ENCODE measurements around the gene CRLF2. TPM values are rescaled to one million over a fixed set of nuclear protein-coding genes. Genes with fewer than 3 reads are reported as not detected.
"Not testable (repeated sequence)": the region's sequence is repeated elsewhere in the genome, so short reads cannot be mapped to it uniquely, and the experiment has no call there.

Gene CRLF2
- total RNA-seq, 1 donor from 2014 or later = 5.6 TPM

DNA sequence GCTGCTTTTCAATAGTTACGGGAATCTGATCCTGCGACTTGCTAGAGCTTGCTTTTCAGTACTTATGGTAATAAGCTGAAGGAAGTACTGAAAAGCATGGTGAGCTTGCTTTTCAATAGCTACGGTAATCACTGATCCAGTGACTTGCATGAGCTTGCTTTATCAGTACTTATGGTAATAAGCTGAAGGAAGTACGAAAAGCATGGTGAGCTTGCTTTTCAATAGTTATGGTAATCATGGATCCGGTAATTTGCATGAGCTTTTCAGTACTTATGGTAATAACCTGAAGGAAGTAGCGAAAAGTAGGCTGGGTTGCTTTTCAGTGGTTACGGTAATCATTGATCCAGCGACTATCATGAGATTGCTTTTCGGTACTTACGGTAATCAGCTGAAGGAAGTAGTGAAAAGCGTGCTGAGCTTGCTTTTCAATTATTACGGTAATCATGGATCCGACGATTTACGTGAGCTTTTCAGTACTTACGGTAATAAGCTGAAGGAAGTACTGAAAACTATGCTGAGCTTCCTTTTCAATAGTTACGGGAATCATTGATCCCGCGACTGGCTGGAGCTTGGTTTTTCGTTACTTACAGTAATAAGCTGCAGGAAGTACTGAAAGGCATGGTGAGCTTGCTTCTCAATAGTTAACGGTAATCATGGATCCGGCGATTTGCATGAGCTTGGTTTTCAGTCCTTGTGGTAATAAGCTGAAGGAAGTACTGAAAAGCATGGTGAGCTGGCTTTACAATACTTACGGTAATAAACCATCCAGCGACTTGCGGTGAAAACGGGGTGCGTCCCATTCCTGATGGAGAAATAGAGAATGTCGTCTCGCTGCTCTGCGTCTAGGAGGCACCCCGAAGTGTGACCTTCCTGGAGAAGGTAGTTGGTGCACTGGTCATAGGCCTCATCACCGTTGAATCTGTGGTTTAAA is 6.5 kb downstream of the CRLF2 start:
- no peaks in the 10 kb centered on the region for H3K27me3 Mint-ChIP-seq (ENCODE audit: low read depth)

GRCh38 chrX:1202251-1202650 is 10.2 kb downstream of the CRLF2 start:
- DNase-seq (ENCODE audit: low spot score) = no peak
- no peak overlapping the region for H3K27ac Mint-ChIP-seq
- H3K9me3 Mint-ChIP-seq = no peaks in the 10 kb centered on the region
- peaks cover 7% of the 10 kb centered on the region for H3K36me3 Mint-ChIP-seq (ENCODE audit: low read depth)
- no peaks in the 10 kb centered on the region for H3K4me1 Mint-ChIP-seq (ENCODE audit: low read depth)
- no peak overlapping the region for H3K4me3 Mint-ChIP-seq (ENCODE audit: low read depth)
- H3K27me3 Mint-ChIP-seq (ENCODE audit: low read depth) = no peaks in the 10 kb centered on the region
- intact Hi-C loops (cut with micrococcal nuclease) = no loop called here

More for the DNA sequence above, 6.5 kb downstream of the CRLF2 start:
- peak; percentile 29 for DNase-seq (ENCODE audit: low spot score)
- intact Hi-C loops (cut with micrococcal nuclease) = loop anchor here (1.0 to 5.0 kb wide), 2 partner anchors 39 to 40 kb away; no protein-coding TSS in a partner anchor
- Mint-ChIP-seq H3K9me3 (peaks cover 5% of the 10 kb centered on the region), H3K4me3 (ENCODE audit: low read depth) (peak overlapping the region; percentile 43), H3K27ac (no peak overlapping the region), H3K4me1 (ENCODE audit: low read depth) (peaks cover 21% of the 10 kb centered on the region), H3K36me3 (ENCODE audit: low read depth) (peaks cover 11% of the 10 kb centered on the region)

- Mint-ChIP-seq H3K4me3 (ENCODE audit: low read depth) (no peak overlapping the region), H3K4me1 (ENCODE audit: low read depth) (no peaks in the 10 kb centered on the region), H3K36me3 (ENCODE audit: low read depth) (peaks cover 19% of the 10 kb centered on the region), H3K9me3 (no peaks in the 10 kb centered on the region), H3K27ac (no peak overlapping the region), H3K27me3 (ENCODE audit: low read depth) (no peaks in the 10 kb centered on the region)
- intact Hi-C loops (cut with micrococcal nuclease) = no loop called here
- DNase-seq (ENCODE audit: low spot score) = no peak
These were observed 16.0 kb downstream of the CRLF2 start for GRCh38 chrX:1196436-1196835.

GRCh38 chrX:1192196-1192595 is 20.3 kb downstream of the CRLF2 start:
- DNase-seq (ENCODE audit: low spot score); H3K4me1 Mint-ChIP-seq (ENCODE audit: low read depth); H3K4me3 Mint-ChIP-seq (ENCODE audit: low read depth); H3K9me3 Mint-ChIP-seq; H3K27ac Mint-ChIP-seq; H3K27me3 Mint-ChIP-seq (ENCODE audit: low read depth); intact Hi-C loops (cut with micrococcal nuclease): not testable (repeated sequence)
- H3K36me3 Mint-ChIP-seq (ENCODE audit: low read depth) = peaks cover 19% of the 10 kb centered on the region

GRCh38 chrX:1190596-1191145 is 21.8 kb downstream of the CRLF2 start:
- intact Hi-C loops (cut with micrococcal nuclease) = no loop called here
- Mint-ChIP-seq H3K4me1 (ENCODE audit: low read depth) (peaks cover 1% of the 10 kb centered on the region), H3K9me3 (no peaks in the 10 kb centered on the region), H3K27ac (no peak overlapping the region), H3K36me3 (ENCODE audit: low read depth) (peaks cover 19% of the 10 kb centered on the region), H3K4me3 (ENCODE audit: low read depth) (no peak overlapping the region), H3K27me3 (ENCODE audit: low read depth) (no peaks in the 10 kb centered on the region)
- DNase-seq (ENCODE audit: low spot score) = no peak

- peaks cover 8% of the 10 kb centered on the region for H3K4me1 Mint-ChIP-seq (ENCODE audit: low read depth)
- intact Hi-C loops (cut with micrococcal nuclease) = no loop called here
- no peak for DNase-seq (ENCODE audit: low spot score)
- no peaks in the 10 kb centered on the region for H3K27me3 Mint-ChIP-seq (ENCODE audit: low read depth)
- H3K9me3 Mint-ChIP-seq = no peaks in the 10 kb centered on the region
- H3K27ac Mint-ChIP-seq = no peak overlapping the region
- H3K36me3 Mint-ChIP-seq (ENCODE audit: low read depth) = peaks cover 4% of the 10 kb centered on the region
- H3K4me3 Mint-ChIP-seq (ENCODE audit: low read depth) = no peak overlapping the region
These were observed 26.9 kb downstream of the CRLF2 start for GRCh38 chrX:1185561-1185960.

DNA sequence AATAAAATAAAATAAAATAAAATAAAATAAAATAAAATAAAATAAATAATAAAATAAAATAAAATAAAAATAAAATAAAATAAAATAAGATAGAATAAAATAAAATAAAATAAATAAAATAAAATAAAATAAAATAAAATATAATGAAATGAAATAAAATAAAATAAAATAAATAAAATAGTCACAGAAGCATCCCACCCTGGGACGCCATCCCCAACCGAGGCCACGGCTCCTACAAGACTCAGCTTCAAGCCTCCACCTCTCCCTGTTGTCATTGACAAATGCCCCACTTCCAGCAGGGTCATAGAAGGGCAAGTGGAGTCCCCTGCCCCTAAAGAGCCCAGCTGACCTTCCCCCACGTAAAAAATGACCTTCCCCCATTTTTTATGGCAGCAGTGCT is 30.2 kb downstream of the CRLF2 start:
- H3K27me3 Mint-ChIP-seq (ENCODE audit: low read depth) = no peaks in the 10 kb centered on the region
- no peaks in the 10 kb centered on the region for H3K9me3 Mint-ChIP-seq
- no peak for DNase-seq (ENCODE audit: low spot score)
- intact Hi-C loops (cut with micrococcal nuclease) = no loop called here
- no peaks in the 10 kb centered on the region for H3K36me3 Mint-ChIP-seq (ENCODE audit: low read depth)
- no peak overlapping the region for H3K27ac Mint-ChIP-seq
- H3K4me1 Mint-ChIP-seq (ENCODE audit: low read depth) = peaks cover 8% of the 10 kb centered on the region
- H3K4me3 Mint-ChIP-seq (ENCODE audit: low read depth) = no peak overlapping the region

- DNase-seq (ENCODE audit: low spot score); H3K27me3 Mint-ChIP-seq (ENCODE audit: low read depth); H3K4me3 Mint-ChIP-seq (ENCODE audit: low read depth); H3K4me1 Mint-ChIP-seq (ENCODE audit: low read depth); H3K9me3 Mint-ChIP-seq; H3K36me3 Mint-ChIP-seq (ENCODE audit: low read depth); intact Hi-C loops (cut with micrococcal nuclease); H3K27ac Mint-ChIP-seq: not testable (repeated sequence)
These were observed 30.8 kb downstream of the CRLF2 start for GRCh38 chrX:1181661-1182060.

GRCh38 chrX:1181170-1181569 is 31.3 kb downstream of the CRLF2 start:
- Mint-ChIP-seq H3K27me3 (ENCODE audit: low read depth) (no peaks in the 10 kb centered on the region), H3K9me3 (no peaks in the 10 kb centered on the region), H3K4me3 (ENCODE audit: low read depth) (no peak overlapping the region), H3K36me3 (ENCODE audit: low read depth) (no peaks in the 10 kb centered on the region), H3K4me1 (ENCODE audit: low read depth) (peaks cover 8% of the 10 kb centered on the region), H3K27ac (no peak overlapping the region)
- DNase-seq (ENCODE audit: low spot score) = no peak
- intact Hi-C loops (cut with micrococcal nuclease) = no loop called here

GRCh38 chrX:1178580-1179057 is 33.8 kb downstream of the CRLF2 start:
- intact Hi-C loops (cut with micrococcal nuclease) = no loop called here
- Mint-ChIP-seq H3K36me3 (ENCODE audit: low read depth) (no peaks in the 10 kb centered on the region), H3K27ac (no peak overlapping the region), H3K9me3 (no peaks in the 10 kb centered on the region), H3K4me3 (ENCODE audit: low read depth) (no peak overlapping the region), H3K27me3 (ENCODE audit: low read depth) (no peaks in the 10 kb centered on the region), H3K4me1 (ENCODE audit: low read depth) (peaks cover 1% of the 10 kb centered on the region)
- peak; percentile 9 for DNase-seq (ENCODE audit: low spot score)

GRCh38 chrX:1176531-1177320 is 35.7 kb downstream of the CRLF2 start:
- H3K4me1 Mint-ChIP-seq (ENCODE audit: low read depth); H3K4me3 Mint-ChIP-seq (ENCODE audit: low read depth); H3K27me3 Mint-ChIP-seq (ENCODE audit: low read depth); H3K9me3 Mint-ChIP-seq; H3K36me3 Mint-ChIP-seq (ENCODE audit: low read depth); H3K27ac Mint-ChIP-seq; intact Hi-C loops (cut with micrococcal nuclease): not testable (repeated sequence)
- peak; percentile 9 for DNase-seq (ENCODE audit: low spot score)

DNA sequence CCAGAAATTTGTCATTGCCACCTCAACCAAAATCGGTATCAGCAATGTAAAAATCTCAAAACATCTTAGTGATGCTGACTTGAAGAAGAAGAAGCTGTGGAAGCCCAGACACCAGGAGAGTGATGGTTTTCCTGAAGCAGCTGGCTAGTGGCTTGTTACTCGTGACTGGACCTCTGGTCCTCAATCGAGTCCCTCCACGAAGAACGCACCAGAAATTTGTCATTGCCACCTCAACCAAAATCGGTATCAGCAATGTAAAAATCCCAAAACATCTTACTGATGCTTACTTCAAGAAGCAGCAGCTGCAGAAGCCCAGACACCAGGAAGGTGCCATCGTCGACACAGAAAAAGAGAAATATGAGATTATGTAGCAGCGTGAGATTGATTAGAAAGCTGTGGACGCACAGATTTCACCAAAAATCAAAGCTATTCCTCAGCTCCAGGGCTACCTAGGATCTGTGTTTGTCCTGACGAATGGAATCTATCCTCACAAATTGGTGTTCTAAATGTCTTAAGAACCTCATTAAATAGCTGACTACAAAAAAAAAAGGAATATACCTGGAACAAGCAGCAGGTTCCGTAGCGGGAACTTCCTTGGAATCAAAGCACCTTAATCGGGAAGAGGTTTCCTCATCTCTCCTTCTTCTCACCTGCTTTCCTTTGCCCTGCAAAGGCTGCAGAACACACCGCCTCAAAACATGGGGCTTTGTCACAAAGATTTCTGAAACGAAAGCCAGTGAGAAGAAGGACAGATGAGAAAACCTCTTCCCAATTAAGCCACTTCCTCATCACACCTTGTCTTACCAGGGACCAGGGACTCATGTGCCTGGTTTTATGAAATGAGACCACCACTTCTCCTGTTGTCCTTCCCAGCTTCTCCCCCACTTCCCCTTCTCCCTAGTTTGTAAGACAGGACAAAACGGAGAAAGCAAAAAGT is 37.6 kb downstream of the CRLF2 start:
- H3K4me1 Mint-ChIP-seq (ENCODE audit: low read depth); DNase-seq (ENCODE audit: low spot score); H3K27me3 Mint-ChIP-seq (ENCODE audit: low read depth); intact Hi-C loops (cut with micrococcal nuclease); H3K4me3 Mint-ChIP-seq (ENCODE audit: low read depth); H3K36me3 Mint-ChIP-seq (ENCODE audit: low read depth); H3K9me3 Mint-ChIP-seq; H3K27ac Mint-ChIP-seq: not testable (repeated sequence)
